Transverse colon (tissue), 3 donors: ENCODE data around the gene PRM1.

Experiments
- POLR2A ChIP-seq: fragments of 450-650 bp; IDR thresholded peaks from one replicate; pipeline ENCODE4 v1.6.1; 2016; ENCODE audit warnings: antibody characterized with exemption, mild to moderate bottlenecking, moderate library complexity
- TF ChIP-seq, protein P1 (sequence below), 5 experiments: fragments of 200-600 bp in 3 of 5; fragments of 450-650 bp in 2 of 5; sonication (generic) in 3 of 5; IDR thresholded peaks; 1 replicate in 2 of 5; 2 replicates in 3 of 5; pipeline ENCODE4 v1.5.1; 2016 to 2017; ENCODE audit warnings: antibody characterized with exemption in 5 of 5, inconsistent platforms in 3 of 5, mild to moderate bottlenecking in 2 of 5, moderate library complexity in 1 of 5

- TF ChIP-seq, protein P1, sequence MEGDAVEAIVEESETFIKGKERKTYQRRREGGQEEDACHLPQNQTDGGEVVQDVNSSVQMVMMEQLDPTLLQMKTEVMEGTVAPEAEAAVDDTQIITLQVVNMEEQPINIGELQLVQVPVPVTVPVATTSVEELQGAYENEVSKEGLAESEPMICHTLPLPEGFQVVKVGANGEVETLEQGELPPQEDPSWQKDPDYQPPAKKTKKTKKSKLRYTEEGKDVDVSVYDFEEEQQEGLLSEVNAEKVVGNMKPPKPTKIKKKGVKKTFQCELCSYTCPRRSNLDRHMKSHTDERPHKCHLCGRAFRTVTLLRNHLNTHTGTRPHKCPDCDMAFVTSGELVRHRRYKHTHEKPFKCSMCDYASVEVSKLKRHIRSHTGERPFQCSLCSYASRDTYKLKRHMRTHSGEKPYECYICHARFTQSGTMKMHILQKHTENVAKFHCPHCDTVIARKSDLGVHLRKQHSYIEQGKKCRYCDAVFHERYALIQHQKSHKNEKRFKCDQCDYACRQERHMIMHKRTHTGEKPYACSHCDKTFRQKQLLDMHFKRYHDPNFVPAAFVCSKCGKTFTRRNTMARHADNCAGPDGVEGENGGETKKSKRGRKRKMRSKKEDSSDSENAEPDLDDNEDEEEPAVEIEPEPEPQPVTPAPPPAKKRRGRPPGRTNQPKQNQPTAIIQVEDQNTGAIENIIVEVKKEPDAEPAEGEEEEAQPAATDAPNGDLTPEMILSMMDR (IDR thresholded peaks at IDR 0.05): no peak
- no peak for TF ChIP-seq POLR2A
These were observed 15.2 kb upstream of the PRM1 start for GRCh38 chr16:11296351-11296705.
